ENCODE data around the gene TMPRSS12. TPM values are rescaled to one million over a fixed set of nuclear protein-coding genes. Genes with fewer than 3 reads are reported as not detected.

The TMPRSS12 gene
- total and polyA plus RNA-seq, 2 of the 13 experiments (the other 11 are each of a cell fraction or from before 2014, with no cell fraction given): not detected

DNA sequence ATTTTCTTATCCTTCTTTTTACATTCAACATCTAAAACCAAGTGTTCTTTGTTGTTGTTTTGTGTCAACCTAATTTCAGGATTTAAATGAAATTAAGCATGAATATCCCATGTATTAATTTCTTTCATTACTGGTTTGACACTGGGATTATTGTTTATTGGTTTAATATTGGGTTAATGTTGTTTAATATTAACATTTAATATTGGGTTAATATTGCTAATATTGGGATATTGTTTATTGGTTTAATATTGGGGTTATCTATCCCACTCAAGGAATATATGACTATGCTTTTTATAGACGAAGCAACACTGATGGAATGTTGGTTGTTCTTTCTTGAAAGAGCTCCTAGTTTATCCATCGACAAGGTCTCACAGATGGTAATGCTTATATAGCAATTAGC, 45.9 kb downstream of the TMPRSS12 start:
- no peak for DNase-seq (ENCODE audit: low spot score)
- CTCF ChIA-PET (ENCODE audit: low intra/inter-chr PET ratio, low total read pairs): no interaction called here

GRCh38 chr12:50894241-50894640, 51.5 kb downstream of the TMPRSS12 start:
- BruUV-seq (replicated peaks): no TSS peak
- Histone ChIP-seq H3K4me1 (ENCODE audit: insufficient read depth, low read length) (no peaks in the 10 kb centered on the region), H3K36me3 (replicated peaks in 1 of 2; ENCODE audit: control insufficient read depth in 1 of 2, insufficient read depth in 2 of 2, low read length in 2 of 2) (no peaks in the 10 kb centered on the region), H2AFZ (ENCODE audit: low read length) (no peak overlapping the region), H3K4me2 (ENCODE audit: low read depth, low read length) (no peak overlapping the region), H3K27ac (ENCODE audit: extremely low read length, insufficient read depth, low read length) (no peak overlapping the region), H3K9ac (ENCODE audit: insufficient read depth, low read depth, low read length) (no peak overlapping the region), H3K9me3 (ENCODE audit: low read length) (no peaks in the 10 kb centered on the region), H3K27me3 (ENCODE audit: control insufficient read depth in 1 of 2, insufficient read depth in 2 of 2, low read length in 2 of 2) (no peaks in the 10 kb centered on the region), H3K79me2 (ENCODE audit: insufficient read depth, low read length) (no peaks in the 10 kb centered on the region), H4K20me1 (ENCODE audit: insufficient read depth, low read length) (no peaks in the 10 kb centered on the region), H3K4me3 (replicated peaks in 1 of 3; ENCODE audit: insufficient read depth in 1 of 3, low read depth in 2 of 3, low read length in 3 of 3) (no peak overlapping the region)
- POLR2A ChIA-PET: no interaction called here
- in situ Hi-C loops (cut with HindIII; ENCODE audit: extremely low pct_ligation_motif_present, low pct_unique_long_range_greater_than_20kb) (no loop called here), intact Hi-C loops (cut with micrococcal nuclease; ENCODE audit: unreplicated experiment) (no loop called here)
- no peak for ATAC-seq
- DNase-seq (ENCODE audit: low spot score): no peak
- CTCF ChIA-PET (ENCODE audit: low intra/inter-chr PET ratio, low total read pairs): no interaction called here
- no peak for TF ChIP-seq FOXK2 (IDR thresholded peaks at IDR 0.05)
- no peak for TF ChIP-seq TOPORS (CRISPR knock-in tag; IDR thresholded peaks at IDR 0.05)
- no peak for TF ChIP-seq ZNF264 (CRISPR knock-in tag; IDR thresholded peaks at IDR 0.05)
- TF ChIP-seq SRSF9 (IDR thresholded peaks at IDR 0.05; ENCODE audit: borderline replicate concordance, insufficient read depth, low read depth, low read length, poor library complexity, severe bottlenecking): no peak
- TF ChIP-seq ZNF225 (CRISPR knock-in tag; IDR thresholded peaks at IDR 0.05): no peak
- TF ChIP-seq LCORL (IDR thresholded peaks at IDR 0.05): no peak
- TF ChIP-seq LCORL (CRISPR knock-in tag; IDR thresholded peaks at IDR 0.05): no peak
- no peak for TF ChIP-seq PHB2 (IDR thresholded peaks at IDR 0.05; ENCODE audit: partially characterized antibody)
- TF ChIP-seq ARID2 (CRISPR knock-in tag; IDR thresholded peaks at IDR 0.05; ENCODE audit: borderline replicate concordance): no peak
- no peak for TF ChIP-seq ZNF589 (CRISPR knock-in tag; conservative IDR thresholded peaks at IDR 0.05)
- TF ChIP-seq ZNF160 (CRISPR knock-in tag; IDR thresholded peaks at IDR 0.05): no peak
- TF ChIP-seq CENPX (CRISPR knock-in tag; IDR thresholded peaks at IDR 0.05): no peak
- no peak for TF ChIP-seq ZBTB33 (CRISPR knock-in tag; IDR thresholded peaks at IDR 0.05)
- TF ChIP-seq, protein P1, sequence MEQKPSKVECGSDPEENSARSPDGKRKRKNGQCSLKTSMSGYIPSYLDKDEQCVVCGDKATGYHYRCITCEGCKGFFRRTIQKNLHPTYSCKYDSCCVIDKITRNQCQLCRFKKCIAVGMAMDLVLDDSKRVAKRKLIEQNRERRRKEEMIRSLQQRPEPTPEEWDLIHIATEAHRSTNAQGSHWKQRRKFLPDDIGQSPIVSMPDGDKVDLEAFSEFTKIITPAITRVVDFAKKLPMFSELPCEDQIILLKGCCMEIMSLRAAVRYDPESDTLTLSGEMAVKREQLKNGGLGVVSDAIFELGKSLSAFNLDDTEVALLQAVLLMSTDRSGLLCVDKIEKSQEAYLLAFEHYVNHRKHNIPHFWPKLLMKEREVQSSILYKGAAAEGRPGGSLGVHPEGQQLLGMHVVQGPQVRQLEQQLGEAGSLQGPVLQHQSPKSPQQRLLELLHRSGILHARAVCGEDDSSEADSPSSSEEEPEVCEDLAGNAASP (CRISPR knock-in tag; IDR thresholded peaks at IDR 0.05; ENCODE audit: borderline replicate concordance): no peak
- no peak for FAIRE-seq
- WGBS (ENCODE audit: low lambda C conversion rate): 7% methylated on average over 3 of the region's 3 CpGs

More for the DNA sequence above, 45.9 kb downstream of the TMPRSS12 start:
- Histone ChIP-seq H3K27me3 (ENCODE audit: control insufficient read depth in 1 of 2, insufficient read depth in 2 of 2, low read length in 2 of 2) (no peaks in the 10 kb centered on the region), H3K36me3 (replicated peaks in 1 of 2; ENCODE audit: control insufficient read depth in 1 of 2, insufficient read depth in 2 of 2, low read length in 2 of 2) (no peaks in the 10 kb centered on the region), H3K9me3 (ENCODE audit: low read length) (no peaks in the 10 kb centered on the region), H3K4me2 (ENCODE audit: low read depth, low read length) (no peak overlapping the region), H2AFZ (ENCODE audit: low read length) (no peak overlapping the region), H3K27ac (ENCODE audit: extremely low read length, insufficient read depth, low read length) (no peak overlapping the region), H3K4me3 (replicated peaks in 1 of 3; ENCODE audit: insufficient read depth in 1 of 3, low read depth in 2 of 3, low read length in 3 of 3) (no peak overlapping the region), H3K9ac (ENCODE audit: insufficient read depth, low read depth, low read length) (no peak overlapping the region), H4K20me1 (ENCODE audit: insufficient read depth, low read length) (no peaks in the 10 kb centered on the region), H3K4me1 (ENCODE audit: insufficient read depth, low read length) (no peaks in the 10 kb centered on the region), H3K79me2 (ENCODE audit: insufficient read depth, low read length) (no peaks in the 10 kb centered on the region)
- no peak for FAIRE-seq
- POLR2A ChIA-PET: no interaction called here
- 22% methylated on average over 2 of the region's 2 CpGs for WGBS (ENCODE audit: low lambda C conversion rate)
- ATAC-seq: no peak
- in situ Hi-C loops (cut with HindIII; ENCODE audit: extremely low pct_ligation_motif_present, low pct_unique_long_range_greater_than_20kb) (no loop called here), intact Hi-C loops (cut with micrococcal nuclease; ENCODE audit: unreplicated experiment) (no loop called here)
- no peak for TF ChIP-seq ZNF558 (CRISPR knock-in tag; IDR thresholded peaks at IDR 0.05; ENCODE audit: borderline replicate concordance)
- no peak for TF ChIP-seq SMAD3 (CRISPR knock-in tag; IDR thresholded peaks at IDR 0.05)
- BruUV-seq (replicated peaks): no TSS peak
